Spinal cord (tissue), 10 donors: Measurements from ENCODE around the gene FOXP3. TPM values are rescaled to one million over a fixed set of nuclear protein-coding genes. Genes with fewer than 3 reads are reported as not detected.

ENCODE experiments used
- DNase-seq, 6 donors: peaks; one replicate each; pipeline versions ENCODE4 v3.0.0 to v3.0.0-alpha.2; 2013 to 2015; ENCODE audit warnings: low spot score in 6 of 6, low read depth in 4 of 6
- H3K27ac ChIP-seq: one replicate; pipeline ENCODE4 v1.5.1; 2013; ENCODE audit warnings: low read depth, low read length, control low read depth
- H3K27me3 ChIP-seq: one replicate; pipeline ENCODE4 v1.6.1; 2013; ENCODE audit warnings: low read length; ENCODE audit not compliant: control insufficient read depth, insufficient read depth
- H3K36me3 ChIP-seq: one replicate; pipeline ENCODE4 v1.6.1; 2013; ENCODE audit warnings: low read length; ENCODE audit not compliant: control insufficient read depth, insufficient read depth
- H3K4me1 ChIP-seq: one replicate; pipeline ENCODE4 v1.6.1; 2013; ENCODE audit warnings: low read length; ENCODE audit not compliant: control insufficient read depth, insufficient read depth
- H3K4me3 ChIP-seq: one replicate; pipeline ENCODE4 v1.5.1; 2013; ENCODE audit warnings: low read depth, low read length, control low read depth
- H3K9me3 ChIP-seq: one replicate; pipeline ENCODE4 v1.6.1; 2013; ENCODE audit warnings: low read length; ENCODE audit not compliant: control insufficient read depth, insufficient read depth
- WGBS: methylation state at CpG from one replicate; pipeline ENCODE4 v1.1.5; 2013; ENCODE audit warnings: missing lambda C conversion rate; ENCODE audit not compliant: insufficient coverage; 5-methylcytosine and 5-hydroxymethylcytosine counted together
- polyA plus RNA-seq, 2 donors: library from polyadenylated mRNA; unstranded; fragments of 120-200 nt; gene quantifications; one replicate each; pipeline ENCODE4 v1.2.1, GENCODE V29; 2013; ENCODE audit not compliant: insufficient read length in 2 of 2
- total RNA-seq, 2 donors: library from RNA; depleted of rRNA in 1 of 2; stranded (reverse); fragments of 120-200 nt in 1 of 2; fragments of >200 nt in 1 of 2; gene quantifications; one replicate each; pipeline versions ENCODE4 v1.2.3 to v1.2.4, GENCODE V29; 2013 to 2014
- donor health status: healthy.

Gene FOXP3
- total and polyA plus RNA-seq, 4 donors, result 0.11 to 1.3 (median 1.2) TPM; not detected in 1

DNA sequence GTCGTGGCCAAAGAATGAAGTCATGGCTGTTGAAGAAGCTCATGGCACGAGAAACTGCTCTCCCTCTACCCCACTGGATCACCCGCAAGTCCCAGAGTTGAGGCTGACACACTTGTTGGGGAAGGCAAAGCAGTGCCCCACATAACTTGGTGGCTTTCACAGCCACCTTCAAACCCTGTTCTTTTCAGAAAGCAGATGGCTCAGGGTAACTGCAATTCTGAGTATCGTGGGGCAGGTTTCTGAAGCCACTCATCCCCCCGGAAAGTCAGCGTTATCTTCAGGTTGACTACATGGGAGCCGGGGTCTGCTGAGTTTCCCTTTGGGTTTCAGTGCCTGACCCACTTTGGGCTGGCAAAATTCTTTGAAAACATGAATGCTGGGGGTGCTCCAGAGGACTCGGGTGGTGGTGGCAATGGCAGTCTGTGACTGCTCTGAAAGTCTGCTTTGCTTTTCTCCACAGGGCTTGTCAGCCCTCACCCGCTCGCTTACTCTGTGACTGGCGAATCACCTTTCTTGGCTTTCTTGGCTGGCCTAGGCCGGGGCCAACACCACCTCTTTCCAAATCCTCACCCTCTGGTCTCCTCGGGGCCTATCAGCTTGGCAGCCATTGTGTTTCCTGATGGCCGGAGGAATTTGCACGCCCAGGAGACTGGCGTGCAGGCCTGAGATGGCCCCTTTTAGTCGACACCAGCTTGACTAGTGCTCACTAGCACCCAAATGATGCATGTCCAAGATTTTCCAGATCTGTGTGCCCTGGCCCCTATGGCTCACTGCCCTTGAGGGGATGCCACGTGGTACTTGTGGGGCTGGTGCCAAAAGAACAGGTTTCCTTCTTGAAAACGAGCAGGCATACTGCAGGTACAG is 12.4 kb upstream of the FOXP3 start:
- Histone ChIP-seq H3K36me3 (peaks cover 9% of the 10 kb centered on the region), H3K27ac (no peak overlapping the region), H3K4me3 (no peak overlapping the region), H3K4me1 (peaks cover 11% of the 10 kb centered on the region), H3K27me3 (no peaks in the 10 kb centered on the region), H3K9me3 (no peaks in the 10 kb centered on the region)
- DNase-seq, result no peak
- WGBS, result 74% methylated on average over 18 of the region's 19 CpGs

DNA sequence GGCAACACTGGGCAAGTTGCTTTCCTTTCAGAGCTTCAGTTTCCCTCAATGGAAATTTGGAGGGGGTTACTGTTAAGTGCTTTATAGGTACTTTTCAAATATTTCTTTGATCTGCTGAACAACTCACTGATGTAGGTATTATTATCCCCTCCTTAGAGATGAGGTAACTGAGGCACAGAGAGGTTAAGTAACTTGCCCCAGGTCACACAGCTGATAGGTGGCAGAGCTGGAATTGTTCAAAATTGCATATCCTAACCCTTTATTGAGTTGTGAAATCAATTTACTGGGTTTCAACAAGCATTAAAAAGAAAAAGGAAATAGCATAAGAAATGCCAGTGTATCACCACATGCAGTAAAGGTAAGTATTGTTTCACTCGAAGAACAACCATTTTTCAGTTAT is 11.7 kb upstream of the FOXP3 start:
- H3K36me3 ChIP-seq, result peaks cover 7% of the 10 kb centered on the region
- H3K4me1 ChIP-seq, result peaks cover 12% of the 10 kb centered on the region
- WGBS, result no CpG with 5 or more reads among the region's 1 CpG
- H3K9me3 ChIP-seq, result no peaks in the 10 kb centered on the region
- H3K27me3 ChIP-seq, result no peaks in the 10 kb centered on the region
- H3K4me3 ChIP-seq, result no peak overlapping the region
- no peak for DNase-seq
- no peak overlapping the region for H3K27ac ChIP-seq

DNA sequence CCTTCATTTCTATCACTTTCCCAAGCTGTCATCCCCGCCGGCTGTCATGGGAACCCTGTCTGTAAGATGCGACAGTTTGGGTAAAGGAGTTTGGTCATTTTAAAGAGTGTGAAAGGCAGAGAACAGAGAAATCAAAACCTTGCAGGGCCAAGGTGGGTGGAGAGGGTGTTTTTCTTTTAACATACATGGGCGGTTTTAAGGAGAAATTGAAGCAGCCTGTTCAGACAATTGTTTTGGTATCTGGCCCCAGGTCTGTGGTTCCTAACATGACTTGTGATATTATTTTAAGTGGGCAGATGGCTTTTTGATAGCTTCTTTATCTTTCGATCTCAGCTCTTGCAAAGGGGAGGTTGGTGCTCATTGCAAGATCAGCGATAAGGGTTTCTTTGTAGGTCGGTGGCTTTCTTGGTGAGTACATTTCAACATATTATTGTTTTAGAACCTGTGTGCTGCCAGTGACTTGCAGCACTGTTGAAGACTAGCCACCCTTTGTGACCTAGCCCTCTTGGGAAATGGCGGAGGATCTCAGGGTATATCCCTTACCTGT is 8.7 kb upstream of the FOXP3 start:
- peaks cover 19% of the 10 kb centered on the region for H3K4me1 ChIP-seq
- H3K36me3 ChIP-seq, result peaks cover 11% of the 10 kb centered on the region
- H3K9me3 ChIP-seq, result no peaks in the 10 kb centered on the region
- H3K4me3 ChIP-seq, result no peak overlapping the region
- no peak overlapping the region for H3K27ac ChIP-seq
- H3K27me3 ChIP-seq, result no peaks in the 10 kb centered on the region
- no peak for DNase-seq
- 85% methylated on average over 3 of the region's 8 CpGs for WGBS

DNA sequence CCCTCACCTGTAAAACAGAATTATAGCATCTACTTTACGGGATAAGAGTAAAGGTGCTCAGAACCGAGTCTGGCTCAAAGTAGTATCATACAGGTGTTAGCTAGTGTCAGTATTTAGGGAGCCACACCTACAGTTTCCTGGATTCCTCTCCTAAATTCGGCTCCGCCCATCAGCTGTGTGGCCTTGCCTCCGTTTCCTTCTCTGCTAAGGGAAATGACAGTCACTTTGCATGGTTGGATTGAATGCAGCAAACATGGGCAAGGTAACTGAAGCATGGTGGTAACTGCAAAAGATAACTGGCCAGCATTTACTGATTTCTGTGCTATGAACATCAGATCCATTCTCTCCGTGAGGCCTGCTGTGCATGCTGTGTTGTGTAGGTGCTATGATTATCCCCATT is 7.9 kb upstream of the FOXP3 start:
- no peak for DNase-seq
- no CpG with 5 or more reads among the region's 6 CpGs for WGBS

DNA sequence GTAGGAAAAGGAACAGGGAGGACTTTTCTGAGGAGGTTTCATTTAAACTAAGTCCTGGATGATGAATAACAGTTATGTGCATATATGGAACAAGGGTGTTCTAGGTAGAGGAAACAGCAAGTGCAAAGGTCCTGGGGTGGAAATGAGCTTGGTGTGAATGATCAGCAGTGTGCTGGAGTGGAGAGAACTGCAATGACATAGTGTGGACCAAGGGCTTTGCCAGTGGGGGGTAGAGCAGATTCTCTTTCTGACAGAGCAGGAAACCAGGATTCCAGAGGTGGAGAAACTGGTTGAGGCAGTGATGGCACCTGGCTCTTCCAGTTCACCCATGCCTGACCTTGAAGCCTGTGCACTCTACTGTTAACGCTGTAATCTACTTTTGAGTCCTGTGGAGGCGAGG is 6.8 kb upstream of the FOXP3 start:
- H3K36me3 ChIP-seq, result peaks cover 11% of the 10 kb centered on the region
- H3K9me3 ChIP-seq, result no peaks in the 10 kb centered on the region
- peaks cover 15% of the 10 kb centered on the region for H3K4me1 ChIP-seq
- WGBS, result 63% methylated on average over 1 of the region's 2 CpGs
- no peak overlapping the region for H3K27ac ChIP-seq
- H3K4me3 ChIP-seq, result no peak overlapping the region
- no peak for DNase-seq
- H3K27me3 ChIP-seq, result no peaks in the 10 kb centered on the region

More for the DNA sequence above, 7.9 kb upstream of the FOXP3 start:
- H3K9me3 ChIP-seq, result no peaks in the 10 kb centered on the region
- H3K36me3 ChIP-seq, result peaks cover 11% of the 10 kb centered on the region
- no peaks in the 10 kb centered on the region for H3K27me3 ChIP-seq
- H3K27ac ChIP-seq, result no peak overlapping the region
- H3K4me1 ChIP-seq, result peaks cover 19% of the 10 kb centered on the region
- no peak overlapping the region for H3K4me3 ChIP-seq

DNA sequence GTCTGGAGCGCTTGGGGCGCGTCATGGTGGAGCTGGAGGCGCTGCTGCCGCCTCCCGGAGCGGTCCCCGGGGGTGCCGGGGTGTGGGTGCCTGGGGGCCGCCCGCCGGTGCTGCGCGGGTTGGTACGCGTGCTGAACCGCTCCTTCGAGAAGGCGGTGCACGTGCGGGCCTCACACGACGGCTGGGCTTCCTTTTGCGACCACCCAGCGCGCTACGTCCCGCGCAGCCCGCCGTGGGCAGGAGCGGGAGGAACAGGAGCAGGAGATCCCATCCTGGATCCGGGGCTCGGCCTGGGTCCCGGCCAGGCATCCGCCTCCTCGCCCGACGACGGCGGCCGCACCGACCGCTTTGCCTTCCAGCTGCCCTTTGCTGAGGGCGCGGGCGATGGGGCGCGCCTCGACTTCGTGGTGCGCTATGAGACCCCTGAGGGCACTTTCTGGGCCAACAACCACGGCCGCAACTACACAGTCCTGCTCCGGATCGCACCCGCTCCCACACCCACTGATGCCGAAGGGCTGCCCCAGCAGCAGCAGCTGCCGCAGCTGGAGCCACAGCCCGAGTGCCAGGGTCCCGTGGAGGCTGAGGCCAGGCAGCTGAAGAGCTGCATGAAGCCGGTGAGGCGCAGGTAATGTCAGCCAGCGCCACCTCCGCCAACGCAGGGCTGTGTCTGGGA is 5.9 kb upstream of the FOXP3 start:
- Histone ChIP-seq H3K36me3 (peaks cover 11% of the 10 kb centered on the region), H3K9me3 (no peaks in the 10 kb centered on the region), H3K27ac (peak overlapping the region; percentile 61), H3K4me3 (peak overlapping the region; percentile 51), H3K27me3 (no peaks in the 10 kb centered on the region), H3K4me1 (peaks cover 15% of the 10 kb centered on the region)
- 65% methylated on average over 66 of the region's 66 CpGs for WGBS
- no peak for DNase-seq

DNA sequence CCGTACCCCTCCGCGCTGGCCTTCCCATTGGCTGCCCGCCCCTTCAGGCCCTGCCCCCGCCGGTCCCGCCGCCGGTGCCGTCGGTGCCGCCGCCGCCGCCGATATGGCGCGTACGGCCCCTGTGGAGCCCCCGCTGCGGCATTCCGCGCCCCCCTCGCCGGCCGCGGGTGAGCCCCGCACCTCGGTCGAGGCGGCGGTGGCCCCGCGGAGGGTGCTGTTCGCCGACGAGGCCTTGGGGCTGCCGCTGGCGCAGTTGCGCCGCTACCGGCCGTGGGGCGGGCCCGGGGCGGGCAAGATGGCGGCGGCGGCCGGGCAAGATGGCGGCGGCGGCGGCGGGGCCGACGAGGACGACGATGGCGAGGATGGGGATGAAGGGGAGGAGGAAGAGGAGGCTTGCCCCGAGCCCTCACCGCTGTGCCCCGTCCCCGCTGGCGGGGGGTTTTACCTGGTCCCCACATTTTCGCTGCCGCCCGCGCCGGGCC is 5.3 kb upstream of the FOXP3 start, which contains the start of gene PPP1R3F:
PPP1R3F (plus strand) TSS at position 27 of the 482 bp plus-strand sequence; CDS start at position 104, 77 bp downstream.
- peaks cover 15% of the 10 kb centered on the region for H3K4me1 ChIP-seq
- peaks cover 8% of the 10 kb centered on the region for H3K36me3 ChIP-seq
- H3K27ac ChIP-seq, result peak within 1 kb of the TSS; percentile 98
- no peaks in the 10 kb centered on the region for H3K27me3 ChIP-seq
- DNase-seq, result no peak
- peak within 1 kb of the TSS; percentile 68 for H3K4me3 ChIP-seq
- 21% methylated on average over 65 of the region's 70 CpGs for WGBS
- H3K9me3 ChIP-seq, result no peaks in the 10 kb centered on the region

DNA sequence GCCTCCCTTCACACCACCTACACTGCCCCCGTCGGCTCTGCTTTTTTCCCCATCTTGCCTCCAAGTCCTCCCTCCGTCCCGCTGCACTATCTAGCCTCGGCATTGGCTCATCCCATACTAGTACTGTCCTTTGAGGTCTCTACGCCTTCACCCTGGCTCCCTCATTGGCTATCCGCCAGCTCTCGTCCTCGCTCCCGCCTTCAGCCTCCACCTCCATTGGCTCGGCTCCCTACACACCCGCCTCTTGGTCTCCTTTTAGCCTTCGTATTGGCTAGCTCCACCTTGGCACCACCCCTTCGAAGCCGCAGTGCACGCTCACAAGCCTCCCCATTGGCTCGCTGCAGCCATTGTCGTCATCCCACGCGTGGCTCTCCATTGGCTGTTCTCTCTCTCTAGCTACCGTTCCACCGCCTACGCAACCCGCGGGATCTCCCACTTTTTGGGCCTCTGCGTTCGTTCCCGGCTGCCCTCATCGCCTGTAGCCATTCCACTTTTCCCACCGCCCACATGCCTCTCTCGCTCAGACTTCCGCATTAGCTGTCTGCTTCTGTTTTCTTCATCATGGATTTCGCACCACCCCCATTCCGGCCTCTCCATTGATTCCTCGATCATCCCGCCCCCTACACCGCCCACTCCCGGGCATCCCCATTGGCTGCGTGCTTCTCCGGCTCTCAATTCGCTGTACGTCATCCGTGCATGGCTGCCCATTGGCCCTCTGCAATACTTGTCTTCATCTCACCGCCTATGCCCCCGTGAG is 4.7 kb upstream of the FOXP3 start:
- no peaks in the 10 kb centered on the region for H3K9me3 ChIP-seq
- 44% methylated on average over 45 of the region's 45 CpGs for WGBS
- no peaks in the 10 kb centered on the region for H3K27me3 ChIP-seq
- H3K4me3 ChIP-seq, result peak overlapping the region; percentile 68
- H3K27ac ChIP-seq, result peak overlapping the region; percentile 98
- peaks cover 15% of the 10 kb centered on the region for H3K4me1 ChIP-seq
- peak; percentile 86 to 99 (median 92) for DNase-seq
- H3K36me3 ChIP-seq, result peaks cover 5% of the 10 kb centered on the region

DNA sequence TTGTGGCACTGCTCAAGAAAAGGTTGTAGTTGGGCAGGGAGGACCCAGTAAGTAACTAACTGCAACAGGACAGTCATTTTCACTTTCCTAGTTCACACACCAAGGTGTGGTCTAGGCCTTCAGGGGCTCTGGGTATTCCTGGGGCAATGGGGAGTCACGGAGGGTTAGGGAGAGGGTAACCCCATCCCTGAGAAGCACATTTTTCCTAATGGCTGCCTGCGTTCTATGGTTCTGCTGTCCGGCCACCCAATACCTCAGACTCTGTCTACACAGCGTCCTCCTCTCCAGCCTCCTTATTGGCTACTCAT is 4.1 kb upstream of the FOXP3 start:
- peaks cover 4% of the 10 kb centered on the region for H3K36me3 ChIP-seq
- no peak for DNase-seq
- no peaks in the 10 kb centered on the region for H3K9me3 ChIP-seq
- WGBS, result 33% methylated on average over 3 of the region's 4 CpGs
- H3K27me3 ChIP-seq, result no peaks in the 10 kb centered on the region
- H3K4me3 ChIP-seq, result peak overlapping the region; percentile 55
- H3K27ac ChIP-seq, result peak overlapping the region; percentile 92
- H3K4me1 ChIP-seq, result peaks cover 15% of the 10 kb centered on the region
